ENCODE measurements around the gene CNGA4.

Gene CNGA4

GRCh38 chr11:6225024-6225423, 13.9 kb upstream of the CNGA4 start:
- H3K9me2 ChIP-seq (replicated peaks; ENCODE audit: low read depth, low read length) = no peaks in the 10 kb centered on the region
- H3K27me3 ChIP-seq (ENCODE audit: insufficient read depth, low read length, poor library complexity, severe bottlenecking) = no peaks in the 10 kb centered on the region
- no peaks in the 10 kb centered on the region for H3F3A ChIP-seq (ENCODE audit: low read depth)
- no peak overlapping the region for H3K9ac ChIP-seq (ENCODE audit: low read depth, low read length, poor library complexity, severe bottlenecking)
- no peak for TF ChIP-seq CTCF (conservative IDR thresholded peaks at IDR 0.05; ENCODE audit: low read length)
- no peak for TF ChIP-seq EZH2phosphoT487 (IDR thresholded peaks at IDR 0.05; ENCODE audit: borderline replicate concordance)
- H3K4me1 ChIP-seq (ENCODE audit: insufficient read depth, low read length, poor library complexity, severe bottlenecking) = peaks cover 29% of the 10 kb centered on the region
- H3K4me3 ChIP-seq (ENCODE audit: low read length, poor library complexity, severe bottlenecking) = no peak overlapping the region
- H3K9me3 ChIP-seq (ENCODE audit: insufficient read depth, low read depth, low read length) = no peaks in the 10 kb centered on the region
- peaks cover 5% of the 10 kb centered on the region for H4K20me1 ChIP-seq (ENCODE audit: insufficient read depth, low read length, poor library complexity, severe bottlenecking)
- no peak overlapping the region for H2AFZ ChIP-seq (ENCODE audit: low read length)
- H3K4me2 ChIP-seq (ENCODE audit: low read depth, low read length, poor library complexity, severe bottlenecking) = no peak overlapping the region
- H3K79me2 ChIP-seq (ENCODE audit: insufficient read depth, low read length) = peaks cover 35% of the 10 kb centered on the region
- peaks cover 36% of the 10 kb centered on the region for H3K36me3 ChIP-seq (ENCODE audit: insufficient read depth, low read length)

- no peak overlapping the region for H3K4me2 ChIP-seq (ENCODE audit: low read depth, low read length, poor library complexity, severe bottlenecking)
- no peak overlapping the region for H3K4me3 ChIP-seq (ENCODE audit: low read length, poor library complexity, severe bottlenecking)
- no peak overlapping the region for H2AFZ ChIP-seq (ENCODE audit: low read length)
- no peaks in the 10 kb centered on the region for H3F3A ChIP-seq (ENCODE audit: low read depth)
- peaks cover 38% of the 10 kb centered on the region for H3K4me1 ChIP-seq (ENCODE audit: insufficient read depth, low read length, poor library complexity, severe bottlenecking)
- peaks cover 41% of the 10 kb centered on the region for H3K79me2 ChIP-seq (ENCODE audit: insufficient read depth, low read length)
- H3K36me3 ChIP-seq (ENCODE audit: insufficient read depth, low read length) = peaks cover 27% of the 10 kb centered on the region; the same call in 1 of the 2 replicates
- peaks cover 11% of the 10 kb centered on the region for H4K20me1 ChIP-seq (ENCODE audit: insufficient read depth, low read length, poor library complexity, severe bottlenecking)
- no peak for TF ChIP-seq EZH2phosphoT487 (IDR thresholded peaks at IDR 0.05; ENCODE audit: borderline replicate concordance)
- TF ChIP-seq CTCF (conservative IDR thresholded peaks at IDR 0.05; ENCODE audit: low read length) = no peak
- no peaks in the 10 kb centered on the region for H3K9me2 ChIP-seq (replicated peaks; ENCODE audit: low read depth, low read length)
- no peaks in the 10 kb centered on the region for H3K27me3 ChIP-seq (ENCODE audit: insufficient read depth, low read length, poor library complexity, severe bottlenecking)
- H3K9ac ChIP-seq (ENCODE audit: low read depth, low read length, poor library complexity, severe bottlenecking) = no peak overlapping the region
- H3K9me3 ChIP-seq (ENCODE audit: insufficient read depth, low read depth, low read length) = no peaks in the 10 kb centered on the region
Measured at GRCh38 chr11:6225896-6226295, 13.0 kb upstream of the CNGA4 start.

- no peaks in the 10 kb centered on the region for H3K9me3 ChIP-seq (ENCODE audit: insufficient read depth, low read depth, low read length)
- peaks cover 47% of the 10 kb centered on the region for H3K4me1 ChIP-seq (ENCODE audit: insufficient read depth, low read length, poor library complexity, severe bottlenecking)
- H3K36me3 ChIP-seq (ENCODE audit: insufficient read depth, low read length) = peaks cover 7% of the 10 kb centered on the region; the same call in 1 of the 2 replicates
- no peaks in the 10 kb centered on the region for H3F3A ChIP-seq (ENCODE audit: low read depth)
- H3K9me2 ChIP-seq (replicated peaks; ENCODE audit: low read depth, low read length) = no peaks in the 10 kb centered on the region
- H2AFZ ChIP-seq (ENCODE audit: low read length) = no peak overlapping the region
- peaks cover 47% of the 10 kb centered on the region for H3K79me2 ChIP-seq (ENCODE audit: insufficient read depth, low read length)
- no peak overlapping the region for H3K9ac ChIP-seq (ENCODE audit: low read depth, low read length, poor library complexity, severe bottlenecking)
- peaks cover 13% of the 10 kb centered on the region for H4K20me1 ChIP-seq (ENCODE audit: insufficient read depth, low read length, poor library complexity, severe bottlenecking)
- H3K27me3 ChIP-seq (ENCODE audit: insufficient read depth, low read length, poor library complexity, severe bottlenecking) = no peaks in the 10 kb centered on the region
- H3K4me3 ChIP-seq (ENCODE audit: low read length, poor library complexity, severe bottlenecking) = no peak overlapping the region
- TF ChIP-seq EZH2phosphoT487 (IDR thresholded peaks at IDR 0.05; ENCODE audit: borderline replicate concordance) = no peak
- no peak for TF ChIP-seq CTCF (conservative IDR thresholded peaks at IDR 0.05; ENCODE audit: low read length)
- H3K4me2 ChIP-seq (ENCODE audit: low read depth, low read length, poor library complexity, severe bottlenecking) = peak overlapping the region; percentile 76
Measured at GRCh38 chr11:6228520-6228919, 10.4 kb upstream of the CNGA4 start.
